K562 (cell line): ENCODE results near the gene PATL1. TPM values are rescaled to one million over a fixed set of nuclear protein-coding genes. Genes with fewer than 3 reads are reported as not detected.

ENCODE experiments used
- GATAD2B ChIP-seq: fragments of 450-650 bp; IDR thresholded peaks from 2 replicates; pipeline ENCODE4 v1.6.1; 2017; ENCODE audit warnings: mild to moderate bottlenecking, borderline replicate concordance
- MGA ChIP-seq: fragments of 450-650 bp; IDR thresholded peaks from 2 replicates; pipeline ENCODE4 v1.6.1; 2016; ENCODE audit warnings: mild to moderate bottlenecking, moderate library complexity
- NFATC3 ChIP-seq: fragments of 450-650 bp; IDR thresholded peaks from 2 replicates; pipeline ENCODE4 v1.6.1; 2017; ENCODE audit warnings: mild to moderate bottlenecking
- PBX2 ChIP-seq, 2 experiments: IDR thresholded peaks in 1 of 2; conservative IDR thresholded peaks in 1 of 2; 2 replicates each; pipeline ENCODE4 v1.6.1; 2016; ENCODE audit warnings: low read depth in 2 of 2, mild to moderate bottlenecking in 1 of 2, missing compliant biosample characterization in 1 of 2, missing genetic modification characterization in 1 of 2, moderate library complexity in 1 of 2
- PCBP1 ChIP-seq: fragments of 200-400 bp; formaldehyde crosslinking; IDR thresholded peaks from 2 replicates; pipeline ENCODE4 v1.6.1; 2018; ENCODE audit warnings: mild to moderate bottlenecking, low read depth, low read length; ENCODE audit not compliant: poor library complexity, severe bottlenecking
- polyA plus RNA-seq, 8 experiments: library from polyadenylated mRNA; depleted of rRNA in 4 of 8; stranded (reverse) in 5 of 8; unstranded in 3 of 8; fragments of >200 nt; fragmentation: Nextera tagmentation in 2 of 8; fragmentation: Illumina TruSeq in 1 of 8; extraction: Ambion mirVana in 2 of 8; extraction: Trizol in 1 of 8; gene quantifications; 2 replicates each; pipeline versions ENCODE4 v1.2.1 to v1.2.3, GENCODE V29; 2011 to 2014; ENCODE audit warnings: inconsistent platforms in 1 of 8, missing spikeins in 1 of 8
- total RNA-seq, 7 experiments: library from RNA; depleted of rRNA in 6 of 7; stranded (reverse); fragments of >200 nt in 6 of 7; fragmentation: Illumina TruSeq in 2 of 7; extraction: Trizol in 2 of 7; gene quantifications; 2 replicates each; pipeline versions ENCODE4 v1.2.1 to v1.2.3, GENCODE V29; 2011 to 2021; ENCODE audit warnings: low replicate concordance in 1 of 7
- TF ChIP-seq, protein P1 (sequence below): fragments of 250-450 bp; sonication (Bioruptor Pico); IDR thresholded peaks from 2 replicates; pipeline ENCODE4 v1.5.0; 2021
- TF ChIP-seq, protein P2 (sequence below), 2 experiments: fragments of 450-650 bp in 1 of 2; sonication (generic) in 1 of 2; formaldehyde crosslinking in 1 of 2; IDR thresholded peaks in 1 of 2; conservative IDR thresholded peaks in 1 of 2; 2 replicates each; pipeline versions ENCODE4 v1.6.1 to v1.8.1; 2016 to 2023; ENCODE audit warnings: mild to moderate bottlenecking in 2 of 2, moderate library complexity in 2 of 2, inconsistent platforms in 1 of 2, missing genetic modification reagents in 1 of 2

The PATL1 gene
- total and polyA plus RNA-seq, 9 of the 15 experiments (the other 6 are each of a cell fraction or from before 2014, with no cell fraction given) = 3.2 to 48.0 (median 16.4) TPM

GRCh38 chr11:59668950-59669610, at the start of gene PATL1 (continued):
- TF ChIP-seq MGA (no peak; the same call in 1 of the 2 replicates), PBX2 (CRISPR knock-in tag; IDR thresholded peaks at IDR 0.05; ENCODE audit: low read depth) (no peak), PBX2 (tag; conservative IDR thresholded peaks at IDR 0.05; ENCODE audit: low read depth) (peak; percentile 97), PCBP1 (peak; percentile 76), GATAD2B (no peak), NFATC3 (no peak)
- TF ChIP-seq, protein P1, sequence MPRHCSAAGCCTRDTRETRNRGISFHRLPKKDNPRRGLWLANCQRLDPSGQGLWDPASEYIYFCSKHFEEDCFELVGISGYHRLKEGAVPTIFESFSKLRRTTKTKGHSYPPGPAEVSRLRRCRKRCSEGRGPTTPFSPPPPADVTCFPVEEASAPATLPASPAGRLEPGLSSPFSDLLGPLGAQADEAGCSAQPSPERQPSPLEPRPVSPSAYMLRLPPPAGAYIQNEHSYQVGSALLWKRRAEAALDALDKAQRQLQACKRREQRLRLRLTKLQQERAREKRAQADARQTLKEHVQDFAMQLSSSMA (CRISPR knock-in tag) = no peak
- TF ChIP-seq, protein P2, sequence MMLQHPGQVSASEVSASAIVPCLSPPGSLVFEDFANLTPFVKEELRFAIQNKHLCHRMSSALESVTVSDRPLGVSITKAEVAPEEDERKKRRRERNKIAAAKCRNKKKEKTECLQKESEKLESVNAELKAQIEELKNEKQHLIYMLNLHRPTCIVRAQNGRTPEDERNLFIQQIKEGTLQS (IDR thresholded peaks at IDR 0.05) = peak; percentile 44; the same call in 1 of the 2 replicates
- TF ChIP-seq, protein P2 (CRISPR knock-in tag; conservative IDR thresholded peaks at IDR 0.05) = peak; percentile 85
